Ectodermal cell (in vitro differentiated cells): ENCODE data around the gene FCHSD2.
"Not testable (repeated sequence)": the region's sequence is repeated elsewhere in the genome, so short reads cannot be mapped to it uniquely, and the experiment has no call there.

Source experiments
- H3K27ac ChIP-seq: 2 replicates; pipeline ENCODE4 v1.7.0; 2013; ENCODE audit warnings: mild to moderate bottlenecking, low read depth, low read length; ENCODE audit not compliant: insufficient read depth, poor library complexity, severe bottlenecking
- H3K27me3 ChIP-seq: 2 replicates; pipeline ENCODE4 v1.7.0; 2013; ENCODE audit warnings: mild to moderate bottlenecking, low read length; ENCODE audit not compliant: insufficient read depth, control insufficient read depth, poor library complexity, severe bottlenecking
- H3K36me3 ChIP-seq: one replicate; pipeline ENCODE4 v1.7.0; 2013; ENCODE audit warnings: low read length; ENCODE audit not compliant: control insufficient read depth, insufficient read depth
- H3K4me1 ChIP-seq: one replicate; pipeline ENCODE4 v1.7.0; 2013; ENCODE audit warnings: low read length; ENCODE audit not compliant: control insufficient read depth, insufficient read depth
- H3K4me3 ChIP-seq: 2 replicates; pipeline ENCODE4 v1.7.0; 2013; ENCODE audit warnings: low read depth, low read length, control low read depth; ENCODE audit not compliant: insufficient read depth
- H3K9me3 ChIP-seq: 2 replicates; pipeline ENCODE4 v1.7.0; 2013; ENCODE audit warnings: mild to moderate bottlenecking, low read length, moderate library complexity; ENCODE audit not compliant: control insufficient read depth
- WGBS, 2 experiments: methylation state at CpG; one replicate each; pipeline ENCODE4 v1.1.7; 2013; ENCODE audit warnings: missing lambda C conversion rate in 2 of 2; 5-methylcytosine and 5-hydroxymethylcytosine counted together

Gene FCHSD2

GRCh38 chr11:72867970-72868369, 274.1 kb downstream of the FCHSD2 start:
- Histone ChIP-seq H3K9me3 (no peaks in the 10 kb centered on the region), H3K27me3 (no peaks in the 10 kb centered on the region), H3K4me1 (no peaks in the 10 kb centered on the region), H3K4me3 (no peak overlapping the region), H3K36me3 (no peaks in the 10 kb centered on the region), H3K27ac (no peak overlapping the region)
- WGBS, 2 experiments, result 92 to 93% methylated on average over 5 of the region's 5 CpGs

GRCh38 chr11:72864702-72865655, 277.1 kb downstream of the FCHSD2 start:
- Histone ChIP-seq H3K4me3 (no peak overlapping the region), H3K27ac (no peak overlapping the region), H3K27me3 (no peaks in the 10 kb centered on the region), H3K9me3 (no peaks in the 10 kb centered on the region), H3K36me3 (no peaks in the 10 kb centered on the region), H3K4me1 (no peaks in the 10 kb centered on the region)
- WGBS, 2 experiments, result 84 to 93% methylated on average over 5 of the region's 5 CpGs

GRCh38 chr11:72863916-72864315, 278.2 kb downstream of the FCHSD2 start:
- no peaks in the 10 kb centered on the region for H3K36me3 ChIP-seq
- H3K9me3 ChIP-seq, result no peaks in the 10 kb centered on the region
- H3K4me1 ChIP-seq, result no peaks in the 10 kb centered on the region
- WGBS, 2 experiments, result 87 to 92% methylated on average over 1 of the region's 1 CpG
- H3K27me3 ChIP-seq, result no peaks in the 10 kb centered on the region
- no peak overlapping the region for H3K4me3 ChIP-seq
- H3K27ac ChIP-seq, result no peak overlapping the region

- Histone ChIP-seq H3K4me3 (no peak overlapping the region), H3K27ac (no peak overlapping the region), H3K4me1 (no peaks in the 10 kb centered on the region), H3K27me3 (no peaks in the 10 kb centered on the region), H3K9me3 (no peaks in the 10 kb centered on the region), H3K36me3 (no peaks in the 10 kb centered on the region)
- 89 to 90% methylated on average over 1 of the region's 1 CpG for WGBS, 2 experiments
These were observed 279.0 kb downstream of the FCHSD2 start for GRCh38 chr11:72863091-72863490.

- Histone ChIP-seq H3K9me3 (no peaks in the 10 kb centered on the region), H3K36me3 (no peaks in the 10 kb centered on the region), H3K4me3 (no peak overlapping the region), H3K27me3 (no peaks in the 10 kb centered on the region), H3K27ac (no peak overlapping the region), H3K4me1 (no peaks in the 10 kb centered on the region)
- WGBS, 2 experiments, result 88 to 91% methylated on average over 4 of the region's 4 CpGs
These were observed 281.5 kb downstream of the FCHSD2 start for GRCh38 chr11:72860592-72860991.

GRCh38 chr11:72860010-72860409, 282.1 kb downstream of the FCHSD2 start:
- H3K4me1 ChIP-seq, result no peaks in the 10 kb centered on the region
- no peaks in the 10 kb centered on the region for H3K9me3 ChIP-seq
- H3K4me3 ChIP-seq, result no peak overlapping the region
- no peaks in the 10 kb centered on the region for H3K27me3 ChIP-seq
- H3K27ac ChIP-seq, result no peak overlapping the region
- 83 to 87% methylated on average over 3 to 4 of the region's 4 CpGs for WGBS, 2 experiments
- H3K36me3 ChIP-seq, result no peaks in the 10 kb centered on the region

- Histone ChIP-seq H3K4me1 (no peaks in the 10 kb centered on the region), H3K27ac (no peak overlapping the region), H3K4me3 (no peak overlapping the region), H3K36me3 (no peaks in the 10 kb centered on the region), H3K9me3 (no peaks in the 10 kb centered on the region), H3K27me3 (no peaks in the 10 kb centered on the region)
- WGBS, 2 experiments, result 93 to 98% methylated on average over 3 of the region's 3 CpGs
These were observed 283.0 kb downstream of the FCHSD2 start for GRCh38 chr11:72859126-72859525.

- not testable (repeated sequence) for H3K4me3 ChIP-seq
- 96 to 97% methylated on average over 2 of the region's 2 CpGs for WGBS, 2 experiments
These were observed 283.9 kb downstream of the FCHSD2 start for GRCh38 chr11:72858267-72858666.

GRCh38 chr11:72856551-72857345, 285.4 kb downstream of the FCHSD2 start:
- 60 to 67% methylated on average over 3 of the region's 3 CpGs for WGBS, 2 experiments
- H3K4me1 ChIP-seq, result no peaks in the 10 kb centered on the region
- H3K36me3 ChIP-seq, result no peaks in the 10 kb centered on the region
- H3K27me3 ChIP-seq, result no peaks in the 10 kb centered on the region
- H3K4me3 ChIP-seq, result no peak overlapping the region
- H3K27ac ChIP-seq, result no peak overlapping the region
- no peaks in the 10 kb centered on the region for H3K9me3 ChIP-seq

More at GRCh38 chr11:72858267-72858666, 283.9 kb downstream of the FCHSD2 start:
- H3K9me3 ChIP-seq, H3K27me3 ChIP-seq, H3K36me3 ChIP-seq, H3K27ac ChIP-seq, H3K4me1 ChIP-seq: not testable (repeated sequence)

- Histone ChIP-seq H3K4me3 (no peak overlapping the region), H3K27ac (no peak overlapping the region), H3K27me3 (no peaks in the 10 kb centered on the region), H3K36me3 (no peaks in the 10 kb centered on the region), H3K9me3 (no peaks in the 10 kb centered on the region), H3K4me1 (no peaks in the 10 kb centered on the region)
- WGBS, 2 experiments, result 85 to 98% methylated on average over 3 of the region's 3 CpGs
These were observed 286.1 kb downstream of the FCHSD2 start for GRCh38 chr11:72856065-72856464.
